Posterior cingulate gyrus (tissue), 11 donors: Measurements from ENCODE around the gene RFT1.

Experiments used
- DNase-seq, 10 donors: peaks; one replicate each; pipeline versions ENCODE4 v3.0.0 to v3.0.0-alpha.2; 2020 to 2021; ENCODE audit warnings: mixed read lengths in 3 of 10
- intact Hi-C: fragments of 100-400 bp; cut with DNase I; formaldehyde crosslinking; loops from one replicate; pipeline ENCODE4 v1.15.1; 2023

Gene RFT1

DNA sequence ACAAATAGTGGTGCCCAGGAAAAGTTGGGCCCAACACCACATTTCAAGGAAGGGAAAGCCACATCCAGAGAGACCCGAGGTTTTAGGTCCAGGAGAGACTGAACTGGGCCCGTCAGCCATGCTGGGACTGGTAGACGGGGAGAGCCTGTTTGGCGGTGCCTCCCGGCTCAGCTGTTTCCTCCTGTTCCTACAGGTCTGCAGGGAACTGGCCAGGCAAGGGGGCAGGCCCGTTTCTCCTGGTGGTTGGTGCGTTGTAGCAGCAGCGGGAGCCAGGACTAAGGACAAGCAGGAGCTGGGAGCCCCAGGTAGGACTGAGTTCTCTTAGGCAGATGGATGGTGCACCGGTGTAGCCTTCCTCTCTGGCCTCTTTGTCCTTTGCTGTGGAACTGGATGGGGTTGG is 34.7 kb upstream of the RFT1 start:
- intact Hi-C loops = no loop called here
- DNase-seq = no peak

- intact Hi-C loops = no loop called here
- no peak for DNase-seq
Observed at GRCh38 chr3:53163444-53164387, 33.5 kb upstream of the RFT1 start.

DNA sequence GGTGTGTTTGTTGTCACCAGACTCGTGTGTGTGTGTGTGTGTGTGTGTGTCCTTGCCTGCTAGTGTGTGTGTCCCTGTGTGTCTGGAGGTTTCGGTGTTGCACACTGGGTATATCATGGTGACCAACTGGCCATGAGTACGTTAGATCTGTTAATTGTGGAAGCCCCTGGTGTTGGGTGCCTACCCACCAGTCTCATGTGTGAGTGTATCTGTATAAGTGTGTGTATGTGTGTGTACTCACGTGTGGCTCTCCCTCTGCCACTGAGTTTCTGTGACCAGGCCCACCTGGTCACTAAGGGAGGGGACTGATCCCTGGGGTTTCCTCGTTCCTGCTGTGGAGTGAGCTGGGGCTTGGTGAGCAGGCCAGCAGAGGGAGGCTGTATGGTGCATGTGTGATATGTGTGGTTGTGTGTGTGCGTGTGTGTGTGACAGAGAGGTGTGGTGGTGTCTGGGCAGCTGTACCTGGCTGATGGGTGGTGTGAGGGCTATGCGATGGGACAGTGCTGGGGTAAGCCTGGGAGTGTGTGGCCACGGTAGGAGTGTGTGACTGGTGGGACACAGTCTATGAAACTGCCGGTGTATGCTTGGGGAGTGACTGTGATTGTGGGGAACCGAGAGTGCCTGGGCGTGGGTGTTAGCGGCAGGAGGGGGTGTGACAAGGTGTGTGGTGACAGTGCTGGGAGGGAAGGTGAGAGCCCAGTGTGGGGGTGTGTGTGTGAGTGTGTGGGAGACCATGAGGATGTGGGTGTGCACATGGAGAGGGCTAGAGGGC is 32.6 kb upstream of the RFT1 start:
- intact Hi-C loops = no loop called here
- no peak for DNase-seq

DNA sequence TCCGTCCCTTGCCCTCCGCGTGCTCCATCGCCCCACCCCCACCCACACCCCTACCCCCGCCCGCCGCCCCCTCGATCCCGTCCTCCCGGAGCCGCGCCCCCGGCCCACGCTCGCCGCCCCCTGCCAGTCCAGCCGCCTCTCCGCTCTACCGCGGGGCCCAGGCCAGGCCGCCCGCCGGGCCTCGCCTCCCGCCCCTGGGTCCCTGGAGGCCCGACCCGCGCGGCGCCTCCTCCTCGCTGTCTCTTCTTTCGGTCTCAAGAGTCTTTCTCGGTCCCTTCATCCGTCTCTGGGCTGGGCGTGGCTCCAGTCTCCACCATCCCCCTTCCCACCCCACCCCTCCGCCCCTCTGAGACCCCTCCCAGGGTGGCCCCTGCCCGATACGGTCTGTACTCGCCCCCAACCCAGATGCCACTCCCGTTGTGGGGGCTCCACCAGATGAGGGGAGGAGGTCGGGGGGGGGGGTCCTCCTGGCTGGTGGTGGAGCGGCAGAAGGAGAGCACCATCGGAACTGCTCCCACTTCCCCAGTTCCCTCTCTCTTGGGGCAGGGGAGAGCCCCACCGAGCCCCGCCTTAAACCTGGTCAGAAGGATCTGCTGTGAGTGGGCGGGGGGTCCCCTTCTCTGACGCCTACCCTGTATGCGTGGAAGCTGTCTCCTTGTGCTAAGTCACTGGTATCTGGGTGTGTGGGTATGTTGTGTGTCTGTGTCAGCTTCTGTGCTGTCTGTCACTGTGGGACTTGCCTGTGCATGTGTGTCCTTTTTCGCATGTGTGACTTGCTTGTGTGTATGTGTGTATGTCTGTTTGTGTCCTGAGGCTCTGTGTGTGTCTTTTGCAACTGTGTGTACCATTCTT is 31.8 kb upstream of the RFT1 start:
- no peak for DNase-seq
- intact Hi-C loops = loop anchor here (2.0 kb wide), 1 partner anchor 31 kb away; the partner anchor contains the start of gene RFT1

DNA sequence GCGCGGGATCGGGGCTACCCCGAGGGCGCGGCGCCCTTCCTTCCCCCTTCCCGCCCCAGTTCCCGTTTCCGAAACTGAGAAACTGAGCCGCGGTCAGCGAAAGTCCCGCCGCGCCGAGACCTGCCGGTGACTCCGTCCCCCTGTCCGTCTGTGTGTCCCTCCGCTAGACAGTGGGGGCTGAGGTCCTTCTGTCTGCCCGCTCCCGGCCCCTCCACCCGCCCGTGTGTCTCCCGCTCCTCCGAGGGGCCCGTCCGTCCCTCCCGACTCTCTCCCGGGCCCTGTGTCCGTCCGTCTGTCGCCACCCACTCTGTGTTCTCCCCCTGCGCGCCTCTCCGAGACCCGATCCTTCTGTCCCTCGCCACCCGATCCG is 31.2 kb upstream of the RFT1 start:
- DNase-seq = no peak
- intact Hi-C loops = loop anchor here (2.0 kb wide), 1 partner anchor 31 kb away; the partner anchor contains the start of gene RFT1

DNA sequence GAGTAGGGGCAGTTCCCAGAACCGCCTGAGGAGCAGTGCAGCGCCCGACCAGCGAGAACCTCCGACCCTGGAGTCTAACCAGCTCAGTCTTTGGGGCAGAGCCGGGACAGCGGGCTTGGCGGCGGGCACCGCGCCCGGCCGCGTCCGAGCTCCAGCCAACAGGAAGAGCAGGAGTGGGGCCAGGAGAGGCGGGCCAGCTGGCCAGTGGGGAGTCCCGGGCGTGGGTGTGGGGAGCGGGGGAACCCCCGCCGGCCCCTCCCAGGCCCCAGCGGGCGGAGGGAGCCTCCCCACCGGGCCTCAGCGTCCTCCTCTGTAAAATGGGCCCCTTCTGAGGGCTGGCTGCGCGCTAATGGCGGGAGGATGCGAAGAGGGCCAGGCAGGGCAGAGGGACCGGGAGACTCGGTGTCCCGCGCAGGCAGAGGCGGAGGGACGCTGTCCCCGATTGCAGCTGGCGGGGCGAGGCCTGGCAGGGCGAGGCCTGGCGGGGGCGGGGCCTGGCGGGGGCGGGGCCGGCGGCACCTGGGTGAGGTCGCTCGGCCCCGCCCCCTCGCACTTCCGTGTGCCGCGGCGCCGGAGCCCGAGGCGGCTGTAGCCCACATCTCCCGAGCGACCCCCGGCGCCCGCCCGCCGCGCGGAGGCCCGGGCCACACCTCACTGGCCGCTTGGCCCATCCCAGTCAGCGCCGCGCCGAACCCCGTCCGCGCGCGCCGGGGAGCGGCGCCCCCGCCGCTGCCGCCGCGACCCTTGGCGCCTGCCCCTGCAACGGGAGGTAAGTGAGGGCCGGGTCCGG is 30.6 kb upstream of the RFT1 start, which contains the start of gene PRKCD:
PRKCD (plus strand) TSS at position 550 of the 790 bp plus-strand sequence. CDS start 17,214 bp downstream, outside the sequence.
- peak; percentile 39 to 95 (median 67) for DNase-seq
- intact Hi-C loops = loop anchor here (2.0 kb wide), 1 partner anchor 30 kb away; the partner anchor contains the start of gene RFT1

GRCh38 chr3:53160061-53160659 is 29.9 kb upstream of the RFT1 start:
- DNase-seq = no peak
- intact Hi-C loops = loop anchor here (2.0 kb wide), 1 partner anchor 29 kb away; the partner anchor contains the start of gene RFT1

- no peak for DNase-seq
- intact Hi-C loops = loop anchor here (2.0 kb wide), 1 partner anchor 29 kb away; the partner anchor contains the start of gene RFT1
Observed at GRCh38 chr3:53159156-53160060, 29.2 kb upstream of the RFT1 start.

- intact Hi-C loops = no loop called here
- DNase-seq = no peak
Observed at GRCh38 chr3:53158765-53159155, 28.5 kb upstream of the RFT1 start.

DNA sequence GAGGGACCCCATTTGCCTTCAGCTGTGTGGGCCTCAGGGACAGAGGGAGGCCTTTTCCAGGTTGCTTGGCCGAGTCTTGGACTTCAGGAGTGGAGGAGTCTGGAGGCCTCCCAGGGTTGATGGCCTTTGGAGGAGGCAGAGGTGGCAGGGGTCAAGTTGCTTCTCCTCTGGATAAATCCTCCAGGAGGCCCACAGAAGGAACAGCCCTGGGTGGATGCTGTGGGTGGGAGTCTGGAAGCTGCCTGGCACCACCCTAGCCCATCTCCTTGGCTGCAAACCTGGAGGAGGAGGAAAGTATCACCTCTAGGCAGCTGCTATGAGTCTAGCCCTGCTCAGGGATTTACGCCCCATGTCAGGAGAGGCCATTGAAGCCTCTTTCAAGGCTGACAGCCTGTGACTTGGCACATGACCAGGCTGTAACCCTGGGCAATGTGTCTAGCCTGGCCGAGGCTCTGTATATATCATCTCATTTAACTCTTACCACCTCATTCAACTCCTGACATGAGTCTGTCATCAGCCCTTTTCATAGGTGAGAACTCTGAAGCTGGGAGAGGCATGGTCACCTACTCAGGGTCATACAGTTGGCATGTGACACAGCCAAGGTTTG is 27.8 kb upstream of the RFT1 start:
- no peak for DNase-seq
- intact Hi-C loops = no loop called here

- no peak for DNase-seq
- intact Hi-C loops = no loop called here
Observed at GRCh38 chr3:53156368-53156834, 26.2 kb upstream of the RFT1 start.

DNA sequence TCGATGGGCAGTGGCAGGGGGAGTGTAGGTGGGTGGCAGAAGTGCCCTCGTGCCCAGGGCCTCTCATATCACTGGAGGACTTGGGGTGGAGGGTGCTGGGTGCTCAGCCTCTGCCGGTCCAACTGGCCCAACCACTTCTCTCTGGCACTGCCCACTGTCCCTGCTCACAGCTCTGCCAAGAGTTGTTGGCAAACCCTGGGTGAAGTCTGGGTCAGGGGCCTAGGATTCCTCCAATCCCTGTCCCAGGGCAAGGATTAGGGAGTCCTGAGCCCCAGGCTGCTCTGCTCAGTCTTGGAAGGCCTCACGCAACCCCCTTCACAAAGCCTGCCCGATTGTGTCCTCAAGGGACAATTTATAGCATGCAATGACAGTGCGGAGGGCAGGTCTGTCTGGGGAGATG is 25.5 kb upstream of the RFT1 start:
- intact Hi-C loops = no loop called here
- DNase-seq = no peak

DNA sequence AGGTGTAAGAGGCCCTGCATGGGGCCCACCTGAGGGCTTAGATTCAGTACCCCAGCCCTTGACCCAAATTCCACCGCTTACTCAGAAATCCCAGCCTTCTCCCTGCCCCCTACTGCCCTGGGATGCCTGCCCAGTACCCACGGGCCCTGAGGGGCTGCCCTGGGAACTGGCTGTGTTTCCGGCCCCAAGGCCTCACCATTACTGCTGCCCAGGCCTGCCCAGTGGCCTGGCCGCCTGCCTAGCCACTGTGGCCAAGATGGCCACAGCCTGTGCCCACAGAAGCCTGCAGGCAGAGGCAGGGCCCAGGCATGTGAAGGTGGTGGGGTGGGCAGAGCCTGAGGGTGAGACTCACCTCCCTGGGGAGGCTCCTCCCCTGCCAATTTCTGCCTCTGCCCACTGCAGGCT is 24.6 kb upstream of the RFT1 start:
- intact Hi-C loops = no loop called here
- no peak for DNase-seq

DNA sequence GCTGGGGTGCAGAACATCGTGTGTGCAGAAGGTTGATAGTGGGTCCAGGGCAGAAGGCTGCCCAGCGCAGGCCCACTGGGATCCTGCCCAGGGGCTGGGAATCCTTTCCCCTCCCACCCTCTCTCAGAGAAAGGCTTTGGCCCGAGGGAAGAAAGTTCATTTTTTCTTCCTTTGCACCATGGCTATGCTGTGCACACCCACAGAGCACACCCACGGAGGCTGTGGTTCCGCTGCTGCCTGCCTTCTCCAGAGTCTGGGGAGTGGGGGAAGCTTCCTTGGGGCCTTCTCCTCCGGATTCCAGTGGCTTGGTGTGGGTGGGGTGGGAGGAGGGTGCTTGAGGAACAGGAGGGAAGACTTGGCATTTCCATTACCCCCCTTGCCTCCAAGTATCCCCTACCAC is 23.7 kb upstream of the RFT1 start:
- intact Hi-C loops = no loop called here
- peak in 2 of 10 donors; percentile 67 to 75 for DNase-seq

GRCh38 chr3:53153264-53153823 is 23.1 kb upstream of the RFT1 start:
- intact Hi-C loops = no loop called here
- peak in 1 of 10 donors; percentile 30 for DNase-seq

DNA sequence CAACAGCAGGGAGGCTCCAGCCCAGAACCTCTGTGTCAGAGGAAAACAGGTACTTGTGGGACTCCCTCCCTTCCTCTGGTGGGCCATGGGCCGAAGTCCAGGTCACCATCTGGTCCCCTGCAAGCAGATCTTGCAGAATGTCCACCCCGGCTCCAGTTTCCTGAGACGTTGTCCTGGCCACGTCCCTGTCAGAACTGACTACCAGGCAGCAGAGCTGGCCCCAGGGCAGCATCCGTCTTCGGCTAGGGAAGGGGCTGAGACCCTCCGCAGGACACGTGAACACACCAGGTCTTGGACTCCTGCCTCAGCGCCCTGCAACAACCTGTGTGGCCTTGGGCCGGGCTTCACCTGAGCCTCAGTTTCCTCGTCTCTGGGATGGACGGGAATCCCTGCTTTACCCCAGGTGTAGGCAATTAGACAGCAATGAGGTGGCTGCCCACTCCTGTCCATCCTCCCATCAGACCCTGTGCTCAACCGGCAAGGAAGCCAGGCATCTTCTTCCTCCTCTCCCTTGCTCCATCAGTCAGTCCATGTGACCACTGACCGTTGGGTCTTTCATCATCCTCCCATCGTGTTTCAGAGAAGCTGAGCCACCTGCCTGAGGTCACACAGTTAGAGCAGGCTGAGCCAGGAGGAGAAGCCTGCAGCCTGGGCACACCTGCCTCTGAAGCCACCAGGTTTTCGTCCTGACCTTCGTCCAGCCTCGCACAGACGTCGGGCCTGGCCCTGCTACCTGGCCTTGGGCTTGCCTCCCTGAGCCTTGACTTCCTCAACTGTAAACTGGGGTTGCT is 21.8 kb upstream of the RFT1 start:
- intact Hi-C loops = no loop called here
- peak in 3 of 10 donors; percentile 52 to 81 (median 55) for DNase-seq
